GM23338 (cell line): ENCODE data around the gene PRSS27.
"Not testable (repeated sequence)": the region's sequence is repeated elsewhere in the genome, so short reads cannot be mapped to it uniquely, and the experiment has no call there.

ENCODE experiments used
- CREB1 ChIP-seq: fragments of 250-450 bp; sonication (Bioruptor Pico); IDR thresholded peaks from 2 replicates; pipeline ENCODE4 v1.5.0; 2020; ENCODE audit warnings: low read depth, mild to moderate bottlenecking, moderate library complexity
- EZH2 ChIP-seq: fragments of 200-600 bp; sonication (generic); IDR thresholded peaks from one replicate; pipeline ENCODE4 v1.8.0; 2017; ENCODE audit warnings: antibody characterized with exemption, mild to moderate bottlenecking, low read depth; ENCODE audit not compliant: unreplicated experiment
- EZH2phosphoT487 ChIP-seq: fragments of 200-600 bp; sonication (generic); IDR thresholded peaks from one replicate; pipeline ENCODE4 v1.8.1; 2018; ENCODE audit warnings: antibody characterized with exemption; ENCODE audit not compliant: unreplicated experiment
- JUNB ChIP-seq: IDR thresholded peaks from one replicate; pipeline ENCODE4 v1.6.1; 2016; ENCODE audit warnings: antibody characterized with exemption; ENCODE audit not compliant: unreplicated experiment
- NANOG ChIP-seq: IDR thresholded peaks from 2 replicates; pipeline ENCODE4 v1.6.1; 2016; ENCODE audit warnings: antibody characterized with exemption, borderline replicate concordance
- POLR2AphosphoS5 ChIP-seq: IDR thresholded peaks from 2 replicates; pipeline ENCODE4 v1.6.1; 2016; ENCODE audit warnings: antibody characterized with exemption, low read depth
- ZNF114 ChIP-seq: fragments of 250-450 bp; sonication (Bioruptor Pico); IDR thresholded peaks from 2 replicates; pipeline ENCODE4 v1.5.0; 2020; ENCODE audit warnings: mild to moderate bottlenecking, moderate library complexity
- ZNF331 ChIP-seq: fragments of 250-450 bp; sonication (Bioruptor Pico); IDR thresholded peaks from 2 replicates; pipeline ENCODE4 v1.5.0; 2020; ENCODE audit warnings: low read depth, mild to moderate bottlenecking, moderate library complexity
- TF ChIP-seq, protein P1 (sequence below), 2 experiments: fragments of 200-600 bp in 1 of 2; sonication (generic) in 1 of 2; conservative IDR thresholded peaks; 2 replicates each; pipeline versions ENCODE4 v1.5.1 to v1.6.1; 2016 to 2017; ENCODE audit warnings: antibody characterized with exemption in 2 of 2, low read depth in 2 of 2, mild to moderate bottlenecking in 2 of 2, moderate library complexity in 1 of 2
- TF ChIP-seq, protein P2 (sequence below): IDR thresholded peaks from 2 replicates; pipeline ENCODE4 v1.6.1; 2016; ENCODE audit warnings: antibody characterized with exemption
- TF ChIP-seq, protein P3 (sequence below): IDR thresholded peaks from one replicate; pipeline ENCODE4 v1.6.1; 2018; ENCODE audit warnings: antibody characterized with exemption; ENCODE audit not compliant: unreplicated experiment
- TF ChIP-seq, protein P4 (sequence below): fragments of 250-450 bp; sonication (Bioruptor Pico); IDR thresholded peaks from 2 replicates; pipeline ENCODE4 v1.5.0; 2020; ENCODE audit warnings: mild to moderate bottlenecking, moderate library complexity

DNA sequence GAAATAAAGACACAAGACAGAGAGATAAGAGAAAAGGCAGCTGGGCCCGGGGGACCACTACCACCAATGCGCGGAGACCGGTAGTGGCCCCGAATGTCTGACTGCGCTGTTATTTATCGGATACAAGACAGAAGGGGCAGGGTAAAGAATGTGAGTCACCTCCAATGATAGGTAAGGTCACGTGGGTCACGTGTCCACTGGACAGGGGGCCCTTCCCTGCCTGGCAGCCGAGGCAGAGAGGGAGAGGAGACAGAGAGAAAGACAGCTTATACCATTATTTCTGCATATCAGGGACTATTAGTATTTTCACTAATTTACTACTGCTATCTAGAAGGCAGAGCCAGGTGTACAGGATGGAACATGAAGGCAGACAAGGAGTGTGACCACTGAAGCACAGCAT lies 50.4 kb downstream of the PRSS27 start:
- TF ChIP-seq POLR2AphosphoS5; CREB1 (CRISPR knock-in tag); EZH2phosphoT487; EZH2; JUNB; NANOG; ZNF331 (CRISPR knock-in tag); ZNF114: not testable (repeated sequence)
- TF ChIP-seq, protein P1, sequence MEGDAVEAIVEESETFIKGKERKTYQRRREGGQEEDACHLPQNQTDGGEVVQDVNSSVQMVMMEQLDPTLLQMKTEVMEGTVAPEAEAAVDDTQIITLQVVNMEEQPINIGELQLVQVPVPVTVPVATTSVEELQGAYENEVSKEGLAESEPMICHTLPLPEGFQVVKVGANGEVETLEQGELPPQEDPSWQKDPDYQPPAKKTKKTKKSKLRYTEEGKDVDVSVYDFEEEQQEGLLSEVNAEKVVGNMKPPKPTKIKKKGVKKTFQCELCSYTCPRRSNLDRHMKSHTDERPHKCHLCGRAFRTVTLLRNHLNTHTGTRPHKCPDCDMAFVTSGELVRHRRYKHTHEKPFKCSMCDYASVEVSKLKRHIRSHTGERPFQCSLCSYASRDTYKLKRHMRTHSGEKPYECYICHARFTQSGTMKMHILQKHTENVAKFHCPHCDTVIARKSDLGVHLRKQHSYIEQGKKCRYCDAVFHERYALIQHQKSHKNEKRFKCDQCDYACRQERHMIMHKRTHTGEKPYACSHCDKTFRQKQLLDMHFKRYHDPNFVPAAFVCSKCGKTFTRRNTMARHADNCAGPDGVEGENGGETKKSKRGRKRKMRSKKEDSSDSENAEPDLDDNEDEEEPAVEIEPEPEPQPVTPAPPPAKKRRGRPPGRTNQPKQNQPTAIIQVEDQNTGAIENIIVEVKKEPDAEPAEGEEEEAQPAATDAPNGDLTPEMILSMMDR (conservative IDR thresholded peaks at IDR 0.05; ENCODE audit: low read depth in 2 of 2) = not testable (repeated sequence)
- TF ChIP-seq, protein P2, sequence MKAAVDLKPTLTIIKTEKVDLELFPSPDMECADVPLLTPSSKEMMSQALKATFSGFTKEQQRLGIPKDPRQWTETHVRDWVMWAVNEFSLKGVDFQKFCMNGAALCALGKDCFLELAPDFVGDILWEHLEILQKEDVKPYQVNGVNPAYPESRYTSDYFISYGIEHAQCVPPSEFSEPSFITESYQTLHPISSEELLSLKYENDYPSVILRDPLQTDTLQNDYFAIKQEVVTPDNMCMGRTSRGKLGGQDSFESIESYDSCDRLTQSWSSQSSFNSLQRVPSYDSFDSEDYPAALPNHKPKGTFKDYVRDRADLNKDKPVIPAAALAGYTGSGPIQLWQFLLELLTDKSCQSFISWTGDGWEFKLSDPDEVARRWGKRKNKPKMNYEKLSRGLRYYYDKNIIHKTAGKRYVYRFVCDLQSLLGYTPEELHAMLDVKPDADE = not testable (repeated sequence)
- TF ChIP-seq, protein P3, sequence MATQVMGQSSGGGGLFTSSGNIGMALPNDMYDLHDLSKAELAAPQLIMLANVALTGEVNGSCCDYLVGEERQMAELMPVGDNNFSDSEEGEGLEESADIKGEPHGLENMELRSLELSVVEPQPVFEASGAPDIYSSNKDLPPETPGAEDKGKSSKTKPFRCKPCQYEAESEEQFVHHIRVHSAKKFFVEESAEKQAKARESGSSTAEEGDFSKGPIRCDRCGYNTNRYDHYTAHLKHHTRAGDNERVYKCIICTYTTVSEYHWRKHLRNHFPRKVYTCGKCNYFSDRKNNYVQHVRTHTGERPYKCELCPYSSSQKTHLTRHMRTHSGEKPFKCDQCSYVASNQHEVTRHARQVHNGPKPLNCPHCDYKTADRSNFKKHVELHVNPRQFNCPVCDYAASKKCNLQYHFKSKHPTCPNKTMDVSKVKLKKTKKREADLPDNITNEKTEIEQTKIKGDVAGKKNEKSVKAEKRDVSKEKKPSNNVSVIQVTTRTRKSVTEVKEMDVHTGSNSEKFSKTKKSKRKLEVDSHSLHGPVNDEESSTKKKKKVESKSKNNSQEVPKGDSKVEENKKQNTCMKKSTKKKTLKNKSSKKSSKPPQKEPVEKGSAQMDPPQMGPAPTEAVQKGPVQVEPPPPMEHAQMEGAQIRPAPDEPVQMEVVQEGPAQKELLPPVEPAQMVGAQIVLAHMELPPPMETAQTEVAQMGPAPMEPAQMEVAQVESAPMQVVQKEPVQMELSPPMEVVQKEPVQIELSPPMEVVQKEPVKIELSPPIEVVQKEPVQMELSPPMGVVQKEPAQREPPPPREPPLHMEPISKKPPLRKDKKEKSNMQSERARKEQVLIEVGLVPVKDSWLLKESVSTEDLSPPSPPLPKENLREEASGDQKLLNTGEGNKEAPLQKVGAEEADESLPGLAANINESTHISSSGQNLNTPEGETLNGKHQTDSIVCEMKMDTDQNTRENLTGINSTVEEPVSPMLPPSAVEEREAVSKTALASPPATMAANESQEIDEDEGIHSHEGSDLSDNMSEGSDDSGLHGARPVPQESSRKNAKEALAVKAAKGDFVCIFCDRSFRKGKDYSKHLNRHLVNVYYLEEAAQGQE = not testable (repeated sequence)
- TF ChIP-seq, protein P4, sequence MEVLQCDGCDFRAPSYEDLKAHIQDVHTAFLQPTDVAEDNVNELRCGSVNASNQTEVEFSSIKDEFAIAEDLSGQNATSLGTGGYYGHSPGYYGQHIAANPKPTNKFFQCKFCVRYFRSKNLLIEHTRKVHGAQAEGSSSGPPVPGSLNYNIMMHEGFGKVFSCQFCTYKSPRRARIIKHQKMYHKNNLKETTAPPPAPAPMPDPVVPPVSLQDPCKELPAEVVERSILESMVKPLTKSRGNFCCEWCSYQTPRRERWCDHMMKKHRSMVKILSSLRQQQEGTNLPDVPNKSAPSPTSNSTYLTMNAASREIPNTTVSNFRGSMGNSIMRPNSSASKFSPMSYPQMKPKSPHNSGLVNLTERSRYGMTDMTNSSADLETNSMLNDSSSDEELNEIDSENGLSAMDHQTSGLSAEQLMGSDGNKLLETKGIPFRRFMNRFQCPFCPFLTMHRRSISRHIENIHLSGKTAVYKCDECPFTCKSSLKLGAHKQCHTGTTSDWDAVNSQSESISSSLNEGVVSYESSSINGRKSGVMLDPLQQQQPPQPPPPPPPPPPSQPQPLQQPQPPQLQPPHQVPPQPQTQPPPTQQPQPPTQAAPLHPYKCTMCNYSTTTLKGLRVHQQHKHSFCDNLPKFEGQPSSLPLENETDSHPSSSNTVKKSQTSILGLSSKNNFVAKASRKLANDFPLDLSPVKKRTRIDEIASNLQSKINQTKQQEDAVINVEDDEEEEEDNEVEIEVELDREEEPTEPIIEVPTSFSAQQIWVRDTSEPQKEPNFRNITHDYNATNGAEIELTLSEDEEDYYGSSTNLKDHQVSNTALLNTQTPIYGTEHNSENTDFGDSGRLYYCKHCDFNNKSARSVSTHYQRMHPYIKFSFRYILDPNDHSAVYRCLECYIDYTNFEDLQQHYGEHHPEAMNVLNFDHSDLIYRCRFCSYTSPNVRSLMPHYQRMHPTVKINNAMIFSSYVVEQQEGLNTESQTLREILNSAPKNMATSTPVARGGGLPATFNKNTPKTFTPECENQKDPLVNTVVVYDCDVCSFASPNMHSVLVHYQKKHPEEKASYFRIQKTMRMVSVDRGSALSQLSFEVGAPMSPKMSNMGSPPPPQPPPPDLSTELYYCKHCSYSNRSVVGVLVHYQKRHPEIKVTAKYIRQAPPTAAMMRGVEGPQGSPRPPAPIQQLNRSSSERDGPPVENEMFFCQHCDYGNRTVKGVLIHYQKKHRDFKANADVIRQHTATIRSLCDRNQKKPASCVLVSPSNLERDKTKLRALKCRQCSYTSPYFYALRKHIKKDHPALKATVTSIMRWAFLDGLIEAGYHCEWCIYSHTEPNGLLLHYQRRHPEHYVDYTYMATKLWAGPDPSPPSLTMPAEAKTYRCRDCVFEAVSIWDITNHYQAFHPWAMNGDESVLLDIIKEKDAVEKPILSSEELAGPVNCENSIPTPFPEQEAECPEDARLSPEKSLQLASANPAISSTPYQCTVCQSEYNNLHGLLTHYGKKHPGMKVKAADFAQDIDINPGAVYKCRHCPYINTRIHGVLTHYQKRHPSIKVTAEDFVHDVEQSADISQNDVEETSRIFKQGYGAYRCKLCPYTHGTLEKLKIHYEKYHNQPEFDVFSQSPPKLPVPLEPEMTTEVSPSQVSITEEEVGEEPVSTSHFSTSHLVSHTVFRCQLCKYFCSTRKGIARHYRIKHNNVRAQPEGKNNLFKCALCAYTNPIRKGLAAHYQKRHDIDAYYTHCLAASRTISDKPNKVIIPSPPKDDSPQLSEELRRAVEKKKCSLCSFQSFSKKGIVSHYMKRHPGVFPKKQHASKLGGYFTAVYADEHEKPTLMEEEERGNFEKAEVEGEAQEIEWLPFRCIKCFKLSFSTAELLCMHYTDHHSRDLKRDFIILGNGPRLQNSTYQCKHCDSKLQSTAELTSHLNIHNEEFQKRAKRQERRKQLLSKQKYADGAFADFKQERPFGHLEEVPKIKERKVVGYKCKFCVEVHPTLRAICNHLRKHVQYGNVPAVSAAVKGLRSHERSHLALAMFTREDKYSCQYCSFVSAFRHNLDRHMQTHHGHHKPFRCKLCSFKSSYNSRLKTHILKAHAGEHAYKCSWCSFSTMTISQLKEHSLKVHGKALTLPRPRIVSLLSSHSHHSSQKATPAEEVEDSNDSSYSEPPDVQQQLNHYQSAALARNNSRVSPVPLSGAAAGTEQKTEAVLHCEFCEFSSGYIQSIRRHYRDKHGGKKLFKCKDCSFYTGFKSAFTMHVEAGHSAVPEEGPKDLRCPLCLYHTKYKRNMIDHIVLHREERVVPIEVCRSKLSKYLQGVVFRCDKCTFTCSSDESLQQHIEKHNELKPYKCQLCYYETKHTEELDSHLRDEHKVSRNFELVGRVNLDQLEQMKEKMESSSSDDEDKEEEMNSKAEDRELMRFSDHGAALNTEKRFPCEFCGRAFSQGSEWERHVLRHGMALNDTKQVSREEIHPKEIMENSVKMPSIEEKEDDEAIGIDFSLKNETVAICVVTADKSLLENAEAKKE (CRISPR knock-in tag) = not testable (repeated sequence)
